HEK293 (cell line): Measurements from ENCODE around the gene RFNG.

Experiments
- KLF7 ChIP-seq: fragments of 450-650 bp; formaldehyde crosslinking; IDR thresholded peaks from 2 replicates; pipeline ENCODE4 v1.5.1; 2016; ENCODE audit warnings: missing biosample characterization, missing genetic modification characterization, borderline replicate concordance
- ZNF140 ChIP-seq: fragments of 450-650 bp; formaldehyde crosslinking; IDR thresholded peaks from 2 replicates; pipeline ENCODE4 v1.5.1; 2016; ENCODE audit warnings: missing biosample characterization, missing genetic modification characterization
- ZNF549 ChIP-seq: fragments of 450-650 bp; IDR thresholded peaks from 2 replicates; pipeline ENCODE4 v1.5.1; 2018; ENCODE audit warnings: missing biosample characterization, missing genetic modification characterization, mild to moderate bottlenecking, inconsistent platforms, moderate library complexity
- ZNF621 ChIP-seq: fragments of 450-650 bp; formaldehyde crosslinking; IDR thresholded peaks from 2 replicates; pipeline ENCODE4 v1.5.1; 2017; ENCODE audit warnings: missing biosample characterization, missing genetic modification characterization
- ZNF776 ChIP-seq: fragments of 450-650 bp; formaldehyde crosslinking; IDR thresholded peaks from 2 replicates; pipeline ENCODE4 v1.5.0; 2017; ENCODE audit warnings: missing biosample characterization, missing genetic modification characterization, borderline replicate concordance

GRCh38 chr17:82015311-82015971 lies 36.2 kb downstream of the RFNG start:
- no peak for TF ChIP-seq KLF7 (tag by site-specific recombination)
- TF ChIP-seq ZNF549 (tag by site-specific recombination) = no peak
- TF ChIP-seq ZNF140 (tag by site-specific recombination) = no peak
- TF ChIP-seq ZNF776 = no peak
- TF ChIP-seq ZNF621 (tag by site-specific recombination) = no peak
